ENCODE results near the gene ECI2.
"Not testable (repeated sequence)": the region's sequence is repeated elsewhere in the genome, so short reads cannot be mapped to it uniquely, and the experiment has no call there.

The ECI2 gene

GRCh38 chr6:4114123-4114522, 21.3 kb downstream of the ECI2 start:
- no peak for DNase-seq (ENCODE audit: low read depth)
- H3K4me3 ChIP-seq (ENCODE audit: low read length), result no peak overlapping the region
- no peak for TF ChIP-seq CTCF (conservative IDR thresholded peaks at IDR 0.05; ENCODE audit: low read length)

GRCh38 chr6:4113649-4114048, 21.7 kb downstream of the ECI2 start:
- H3K4me3 ChIP-seq (ENCODE audit: low read length), result no peak overlapping the region
- no peak for DNase-seq (ENCODE audit: low read depth)
- no peak for TF ChIP-seq CTCF (conservative IDR thresholded peaks at IDR 0.05; ENCODE audit: low read length)

DNA sequence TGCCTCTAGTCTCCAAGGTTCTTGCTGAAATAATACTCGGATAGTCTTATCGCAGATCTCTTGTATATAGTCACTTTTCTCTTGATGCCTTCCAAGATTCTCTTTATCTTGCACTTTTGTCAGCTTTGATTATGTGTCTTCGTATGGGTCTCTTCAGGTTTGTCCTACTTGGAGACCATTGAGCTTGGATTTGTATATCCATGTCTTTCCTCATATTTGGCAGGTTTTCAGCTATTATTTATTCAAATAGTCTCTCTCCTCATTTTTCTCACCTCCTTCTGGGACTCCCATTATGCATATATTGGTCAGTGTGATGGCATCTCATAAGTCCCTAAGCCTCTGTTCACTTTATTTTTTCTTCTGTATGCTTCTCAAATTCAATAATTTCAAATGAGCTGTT, 23.0 kb downstream of the ECI2 start:
- TF ChIP-seq CTCF (conservative IDR thresholded peaks at IDR 0.05; ENCODE audit: low read length), result no peak
- no peak for DNase-seq (ENCODE audit: low read depth)
- no peak overlapping the region for H3K4me3 ChIP-seq (ENCODE audit: low read length)

DNA sequence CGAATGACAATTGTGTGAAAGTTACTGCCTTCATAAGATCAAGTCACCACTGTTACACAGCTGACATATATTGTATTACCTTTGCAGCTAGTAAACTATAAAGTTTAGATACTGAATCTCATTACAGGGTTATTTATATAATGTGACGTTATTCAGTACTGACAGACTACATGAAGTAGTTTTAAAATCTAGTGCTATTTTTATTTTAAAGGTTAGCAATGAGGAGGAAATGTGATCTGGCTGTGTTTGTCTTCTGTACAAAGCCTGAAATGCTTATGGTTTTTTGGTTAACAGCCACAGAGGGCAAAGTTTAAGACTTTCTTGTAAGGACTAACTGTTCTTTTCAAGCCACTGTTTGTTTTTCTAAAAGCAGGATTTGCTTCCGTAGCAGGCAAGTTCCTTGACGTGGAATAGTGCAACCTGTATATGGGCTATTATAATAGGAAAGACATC, 26.0 kb downstream of the ECI2 start:
- not testable (repeated sequence) for H3K4me3 ChIP-seq (ENCODE audit: low read length); DNase-seq (ENCODE audit: low read depth)

DNA sequence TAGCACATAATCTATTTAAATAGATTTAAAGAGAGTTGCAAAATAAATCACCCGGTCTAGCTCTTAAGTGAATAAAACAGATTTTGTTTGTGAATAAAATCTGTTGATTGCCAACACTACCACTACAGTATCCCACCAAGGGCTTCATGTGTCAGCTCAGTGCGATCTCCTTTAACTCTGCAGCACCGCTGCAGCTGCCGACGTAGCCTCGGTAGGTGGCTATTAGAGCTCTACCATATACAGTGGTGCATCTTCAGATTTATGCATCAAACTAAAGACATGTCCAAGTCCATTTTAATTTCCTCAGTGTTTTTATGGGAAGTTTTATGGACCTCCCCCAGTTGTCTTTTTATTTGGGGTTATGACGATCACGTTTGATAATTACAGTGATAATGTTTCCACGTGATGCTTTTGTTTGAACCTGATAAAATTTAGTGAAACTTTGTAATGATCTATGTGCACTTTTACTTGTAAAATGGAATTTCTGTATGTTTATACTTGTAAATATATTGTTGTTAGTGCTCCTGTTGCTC, 26.7 kb downstream of the ECI2 start:
- no peak overlapping the region for H3K4me3 ChIP-seq (ENCODE audit: low read length)
- no peak for DNase-seq (ENCODE audit: low read depth)
- no peak for TF ChIP-seq CTCF (conservative IDR thresholded peaks at IDR 0.05; ENCODE audit: low read length)

DNA sequence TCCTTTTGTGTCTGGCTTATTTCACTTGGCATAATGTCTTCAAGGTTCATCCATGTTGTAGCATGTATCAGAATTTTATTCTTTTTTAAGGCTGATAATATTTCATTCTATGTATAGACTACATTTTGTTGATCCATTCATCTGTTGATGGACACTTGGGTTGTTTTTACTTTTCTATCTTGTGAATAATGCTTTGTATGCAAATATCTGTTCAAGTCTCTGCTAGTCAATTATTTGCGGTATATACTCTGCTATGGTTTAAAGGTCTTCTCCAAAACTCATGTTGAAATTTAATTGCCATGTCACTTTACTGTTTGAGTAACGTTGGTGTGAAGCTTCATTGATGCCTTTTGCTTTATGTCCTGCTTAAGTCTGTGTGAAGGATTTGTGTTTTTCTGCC, 27.5 kb downstream of the ECI2 start:
- no peak for TF ChIP-seq CTCF (conservative IDR thresholded peaks at IDR 0.05; ENCODE audit: low read length)
- no peak for DNase-seq (ENCODE audit: low read depth)
- no peak overlapping the region for H3K4me3 ChIP-seq (ENCODE audit: low read length)

GRCh38 chr6:4105980-4106536, 29.3 kb downstream of the ECI2 start:
- no peak overlapping the region for H3K4me3 ChIP-seq (ENCODE audit: low read length)
- no peak for DNase-seq (ENCODE audit: low read depth)
- no peak for TF ChIP-seq CTCF (conservative IDR thresholded peaks at IDR 0.05; ENCODE audit: low read length)
